GM10248 (cell line): ENCODE measurements around the gene NOL4.

Experiments used
- CTCF ChIA-PET: fragments of 300-600 bp; sonication (Branson Sonifier 250); formaldehyde crosslinking; extraction: SDS; loops from one replicate; lab custom pipeline; 2021; ENCODE audit warnings: antibody characterized with exemption; lab: Yijun Ruan, JAX
- POLR2A ChIA-PET: fragments of 350-650 bp; sonication (Branson Sonifier 250); formaldehyde crosslinking; extraction: SDS; loops from one replicate; lab custom pipeline; 2020; ENCODE audit warnings: antibody characterized with exemption; lab: Yijun Ruan, JAX
- DNase-seq: peaks from one replicate; pipeline ENCODE4 v3.0.0; 2012; ENCODE audit errors: extremely low spot score
- CTCF ChIP-seq: IDR thresholded peaks from 2 replicates; pipeline ENCODE4 v1.5.1; 2012; ENCODE audit warnings: mild to moderate bottlenecking, low read depth; ENCODE audit errors: extremely low read depth, missing control alignments, control extremely low read depth

Gene NOL4

GRCh38 chr18:34221971-34222306 lies 2.8 kb downstream of the NOL4 start:
- POLR2A ChIA-PET: no interaction called here
- CTCF ChIA-PET: no interaction called here
- DNase-seq: no peak
- TF ChIP-seq CTCF: no peak

GRCh38 chr18:34220081-34220815 lies 4.5 kb downstream of the NOL4 start:
- ChIA-PET CTCF (interaction anchor here (1.0 to 1.4 kb wide), 4 partner anchors 12 to 97 kb away, joined by 3 to 5 read pairs (median 3); no protein-coding TSS in a partner anchor), POLR2A (no interaction called here)
- DNase-seq: no peak
- TF ChIP-seq CTCF: no peak

- POLR2A ChIA-PET: no interaction called here
- no peak for TF ChIP-seq CTCF
- DNase-seq: no peak
- CTCF ChIA-PET: interaction anchor here (1.2 kb wide), 1 partner anchor 23 kb away, joined by 3 read pairs; no protein-coding TSS in a partner anchor
Measured at GRCh38 chr18:34219651-34220050, 5.1 kb downstream of the NOL4 start.

- POLR2A ChIA-PET: no interaction called here
- no peak for DNase-seq
- CTCF ChIA-PET: interaction anchor here (1.0 kb wide), 1 partner anchor 17 kb away, joined by 3 read pairs; no protein-coding TSS in a partner anchor
- no peak for TF ChIP-seq CTCF
Measured at GRCh38 chr18:34212511-34212910, 12.2 kb downstream of the NOL4 start.

- CTCF ChIA-PET: interaction anchor here (0.8 kb wide), 1 partner anchor 13 kb away, joined by 3 read pairs; no protein-coding TSS in a partner anchor
- DNase-seq: no peak
- no peak for TF ChIP-seq CTCF
- POLR2A ChIA-PET: no interaction called here
Measured at GRCh38 chr18:34207344-34207851, 17.3 kb downstream of the NOL4 start.

- POLR2A ChIA-PET: no interaction called here
- CTCF ChIA-PET: interaction anchor here (0.9 to 1.0 kb wide), 2 partner anchors 18 to 81 kb away, joined by 3 read pairs; no protein-coding TSS in a partner anchor
- TF ChIP-seq CTCF: no peak
- no peak for DNase-seq
Measured at GRCh38 chr18:34203866-34204265, 20.8 kb downstream of the NOL4 start.
